OCI-LY7 (cell line): ENCODE results near the gene RETREG1. TPM values are rescaled to one million over a fixed set of nuclear protein-coding genes. Genes with fewer than 3 reads are reported as not detected.

Experiments used
- BruUV-seq: library from RNA; stranded (reverse); fragments of 400-500 nt; replicated peaks from 2 replicates; lab custom pipeline; 2021; lab: Mats Ljungman, UMichigan
- CTCF ChIA-PET: fragments of 300-600 bp; sonication (Branson Sonifier 250); formaldehyde crosslinking; loops from one replicate; lab custom pipeline; 2022; ENCODE audit warnings: antibody characterized with exemption; ENCODE audit not compliant: unreplicated experiment; lab: Charles Lee
- POLR2A ChIA-PET: fragments of 300-600 bp; sonication (Branson Sonifier 250); formaldehyde crosslinking; loops from one replicate; lab custom pipeline; 2022; ENCODE audit warnings: antibody characterized with exemption; lab: Charles Lee
- DNase-seq: peaks from one replicate; pipeline ENCODE4 v3.0.0-alpha.2; 2015; ENCODE audit warnings: low spot score
- H2AFZ ChIP-seq: fragments of 200-600 bp; sonication (generic), shearing (Covaris generic); 2 replicates; pipeline ENCODE4 v1.6.1; 2014; ENCODE audit warnings: mild to moderate bottlenecking, antibody characterized with exemption, low read length, moderate library complexity
- H3K27ac ChIP-seq: fragments of 200-600 bp; sonication (generic); 2 replicates; pipeline ENCODE4 v1.5.1; 2014; ENCODE audit warnings: mixed run types, low read depth, mild to moderate bottlenecking, moderate library complexity, low read length, inconsistent platforms; ENCODE audit not compliant: poor library complexity, severe bottlenecking
- H3K36me3 ChIP-seq: fragments of 200-600 bp; sonication (generic); 2 replicates; pipeline ENCODE4 v1.6.1; 2014; ENCODE audit warnings: mild to moderate bottlenecking, antibody characterized with exemption, low read length, moderate library complexity, mixed read lengths; ENCODE audit not compliant: insufficient read depth
- H3K4me1 ChIP-seq: fragments of 200-600 bp; sonication (generic); 2 replicates; pipeline ENCODE4 v1.5.1; 2014; ENCODE audit warnings: mild to moderate bottlenecking, low read length; ENCODE audit not compliant: insufficient read depth, poor library complexity, severe bottlenecking
- H3K4me2 ChIP-seq: fragments of 200-600 bp; sonication (generic); 2 replicates; pipeline ENCODE4 v1.6.1; 2014; ENCODE audit warnings: mild to moderate bottlenecking, low read length
- H3K4me3 ChIP-seq: fragments of 200-600 bp; sonication (generic); 2 replicates; pipeline ENCODE4 v1.5.1; 2014; ENCODE audit warnings: mild to moderate bottlenecking, low read depth, low read length; ENCODE audit not compliant: poor library complexity, severe bottlenecking
- H3K79me2 ChIP-seq: fragments of 200-600 bp; sonication (generic); 2 replicates; pipeline ENCODE4 v1.6.1; 2016; ENCODE audit warnings: low read depth, mild to moderate bottlenecking, low read length, moderate library complexity, mixed read lengths; ENCODE audit not compliant: insufficient read depth
- H3K9me2 ChIP-seq: fragments of 200-600 bp; sonication (generic); 2 replicates; pipeline ENCODE4 v1.6.1; 2016; ENCODE audit warnings: mild to moderate bottlenecking, low read length, mixed read lengths; ENCODE audit not compliant: insufficient read depth
- H3K9me3 ChIP-seq: fragments of 200-600 bp; sonication (generic); 2 replicates; pipeline ENCODE4 v1.6.1; 2014; ENCODE audit warnings: mild to moderate bottlenecking, mixed run types, low read length, mixed read lengths
- H4K20me1 ChIP-seq: fragments of 200-600 bp; sonication (generic); 2 replicates; pipeline ENCODE4 v1.6.1; 2014; ENCODE audit warnings: mild to moderate bottlenecking, antibody characterized with exemption, low read length, moderate library complexity, mixed read lengths; ENCODE audit not compliant: insufficient read depth
- CTCF ChIP-seq: fragments of 200-600 bp; sonication (generic); conservative IDR thresholded peaks from 2 replicates; pipeline ENCODE4 v1.5.1; 2014; ENCODE audit warnings: mild to moderate bottlenecking, antibody characterized with exemption, low read length, moderate library complexity, mixed read lengths
- EZH2phosphoT487 ChIP-seq: fragments of 200-600 bp; sonication (generic); IDR thresholded peaks from 2 replicates; pipeline ENCODE4 v1.6.1; 2018; ENCODE audit warnings: low read depth, borderline replicate concordance, mild to moderate bottlenecking, mixed run types, antibody characterized with exemption, low read length, moderate library complexity, mixed read lengths
- intact Hi-C: fragments of 100-400 bp; cut with micrococcal nuclease; formaldehyde crosslinking; loops from one replicate; pipeline ENCODE4 v1.10.0; 2022; ENCODE audit not compliant: unreplicated experiment
- total RNA-seq, 2 experiments: library from RNA; depleted of rRNA in 1 of 2; stranded (reverse); fragments of >200 nt in 1 of 2; shearing (Covaris generic) in 1 of 2; gene quantifications; 2 replicates each; pipeline ENCODE4 v1.2.3, GENCODE V29; 2014 to 2022

The RETREG1 gene
- total RNA-seq, 2 experiments from 2014 or later: 2.4 to 2.6 TPM

- no TSS peak for BruUV-seq
- Histone ChIP-seq H3K36me3 (no peaks in the 10 kb centered on the region), H3K9me3 (no peaks in the 10 kb centered on the region), H3K27ac (no peak overlapping the region), H3K4me3 (no peak overlapping the region), H3K4me2 (no peak overlapping the region), H3K79me2 (no peaks in the 10 kb centered on the region), H2AFZ (no peak overlapping the region), H3K9me2 (no peaks in the 10 kb centered on the region), H3K4me1 (no peaks in the 10 kb centered on the region), H4K20me1 (no peaks in the 10 kb centered on the region)
- ChIA-PET POLR2A (interaction anchor here (0.7 to 2.0 kb wide), 3 partner anchors 14 to 159 kb away, joined by 3 to 4 read pairs (median 3); no protein-coding TSS in a partner anchor), CTCF (no interaction called here)
- intact Hi-C loops: no loop called here
- no peak for TF ChIP-seq CTCF
- no peak for TF ChIP-seq EZH2phosphoT487
- DNase-seq: no peak
These were observed 132.7 kb downstream of the RETREG1 start for GRCh38 chr5:16484081-16484480.

- POLR2A ChIA-PET: interaction anchor here (0.7 to 1.8 kb wide), 3 partner anchors 10 to 159 kb away, joined by 3 to 6 read pairs (median 4); no protein-coding TSS in a partner anchor
- Histone ChIP-seq H4K20me1 (no peaks in the 10 kb centered on the region), H3K9me3 (no peaks in the 10 kb centered on the region), H3K36me3 (no peaks in the 10 kb centered on the region), H3K79me2 (no peaks in the 10 kb centered on the region), H3K9me2 (no peaks in the 10 kb centered on the region), H2AFZ (no peak overlapping the region), H3K4me3 (no peak overlapping the region), H3K27ac (no peak overlapping the region), H3K4me1 (no peaks in the 10 kb centered on the region), H3K4me2 (no peak overlapping the region)
- no peak for DNase-seq
- intact Hi-C loops: no loop called here
- CTCF ChIA-PET: no interaction called here
- TF ChIP-seq CTCF (no peak), EZH2phosphoT487 (no peak)
- BruUV-seq: no TSS peak
These were observed 133.4 kb downstream of the RETREG1 start for GRCh38 chr5:16483361-16483760.

GRCh38 chr5:16482891-16483290, 133.9 kb downstream of the RETREG1 start:
- DNase-seq: no peak
- Histone ChIP-seq H3K4me3 (no peak overlapping the region), H3K4me2 (no peak overlapping the region), H2AFZ (no peak overlapping the region), H3K9me2 (no peaks in the 10 kb centered on the region), H3K4me1 (no peaks in the 10 kb centered on the region), H4K20me1 (no peaks in the 10 kb centered on the region), H3K9me3 (no peaks in the 10 kb centered on the region), H3K36me3 (no peaks in the 10 kb centered on the region), H3K79me2 (no peaks in the 10 kb centered on the region), H3K27ac (no peak overlapping the region)
- intact Hi-C loops: no loop called here
- ChIA-PET CTCF (no interaction called here), POLR2A (interaction anchor here (0.7 to 1.8 kb wide), 3 partner anchors 9 to 105 kb away, joined by 3 to 6 read pairs (median 4); no protein-coding TSS in a partner anchor)
- TF ChIP-seq EZH2phosphoT487 (no peak), CTCF (no peak)
- BruUV-seq: no TSS peak
